Colonic mucosa (tissue), 4 donors: Measurements from ENCODE around the gene GET4. TPM values are rescaled to one million over a fixed set of nuclear protein-coding genes. Genes with fewer than 3 reads are reported as not detected.

ENCODE experiments used
- DNase-seq: peaks from one replicate; pipeline ENCODE4 v3.0.0-alpha.2; 2020
- H3K27ac ChIP-seq: fragments of 200-600 bp; one replicate; pipeline ENCODE4 v1.8.0; 2021
- H3K27me3 ChIP-seq: fragments of 200-600 bp; one replicate; pipeline ENCODE4 v1.8.0; 2021
- H3K36me3 ChIP-seq: fragments of 200-600 bp; one replicate; pipeline ENCODE4 v1.8.0; 2021
- H3K4me1 ChIP-seq: fragments of 200-600 bp; one replicate; pipeline ENCODE4 v1.8.0; 2021; ENCODE audit warnings: mild to moderate bottlenecking
- H3K4me3 ChIP-seq: fragments of 200-600 bp; one replicate; pipeline ENCODE4 v1.8.0; 2021
- H3K9ac ChIP-seq, 2 donors: one replicate each; pipeline ENCODE4 v1.7.0; 2013; ENCODE audit warnings: control low read depth in 2 of 2, low read depth in 2 of 2, low read length in 2 of 2
- H3K9me3 ChIP-seq: fragments of 200-600 bp; one replicate; pipeline ENCODE4 v1.8.0; 2021
- CTCF ChIP-seq: fragments of 200-600 bp; IDR thresholded peaks from one replicate; pipeline ENCODE4 v1.8.0; 2022; ENCODE audit warnings: antibody characterized with exemption, mild to moderate bottlenecking
- intact Hi-C: fragments of 100-400 bp; cut with DNase I; formaldehyde crosslinking; loops from one replicate; pipeline ENCODE4 v1.14.1; 2022
- total RNA-seq, 2 donors: library from RNA; stranded (reverse); fragmentation: NEBNext Ultra II Directional in 1 of 2; extraction: Animal tissue kit (Norgen Biotek cat#: 25700) in 1 of 2; gene quantifications; one replicate each; pipeline ENCODE4 v1.2.1, GENCODE V29; 2021
- donor health status: healthy.
- donor health status: DM: no; HTN: no; CAD: no.
- donor health status: DM: no; HTN: no; CAD: no.

The GET4 gene
- total RNA-seq, 2 donors from 2014 or later, result 33.0 to 35.9 TPM

GRCh38 chr7:884191-885003 is 8.0 kb downstream of the GET4 start:
- no peaks in the 10 kb centered on the region for H3K9me3 ChIP-seq
- H3K27me3 ChIP-seq, result no peaks in the 10 kb centered on the region
- H3K9ac ChIP-seq, result no peak overlapping the region
- H3K4me1 ChIP-seq, result no peaks in the 10 kb centered on the region
- DNase-seq, result no peak
- H3K4me3 ChIP-seq, result no peak overlapping the region
- H3K36me3 ChIP-seq, result peaks cover 12% of the 10 kb centered on the region
- no peak for TF ChIP-seq CTCF
- intact Hi-C loops, result no loop called here
- H3K27ac ChIP-seq, result no peak overlapping the region

- H3K9me3 ChIP-seq, result no peaks in the 10 kb centered on the region
- H3K4me1 ChIP-seq, result no peaks in the 10 kb centered on the region
- TF ChIP-seq CTCF, result no peak
- no peak overlapping the region for H3K9ac ChIP-seq
- peaks cover 12% of the 10 kb centered on the region for H3K36me3 ChIP-seq
- H3K27me3 ChIP-seq, result no peaks in the 10 kb centered on the region
- no peak overlapping the region for H3K4me3 ChIP-seq
- DNase-seq, result no peak
- no peak overlapping the region for H3K27ac ChIP-seq
- intact Hi-C loops, result no loop called here
Observed at GRCh38 chr7:885261-885892, 9.0 kb downstream of the GET4 start.

GRCh38 chr7:885893-886625 is 9.7 kb downstream of the GET4 start:
- TF ChIP-seq CTCF, result no peak
- intact Hi-C loops, result no loop called here
- Histone ChIP-seq H3K9ac (no peak overlapping the region), H3K4me3 (no peak overlapping the region), H3K4me1 (no peaks in the 10 kb centered on the region), H3K27ac (no peak overlapping the region), H3K36me3 (peaks cover 12% of the 10 kb centered on the region), H3K9me3 (no peaks in the 10 kb centered on the region), H3K27me3 (no peaks in the 10 kb centered on the region)
- DNase-seq, result no peak

- TF ChIP-seq CTCF, result no peak
- H3K9me3 ChIP-seq, result no peaks in the 10 kb centered on the region
- H3K27ac ChIP-seq, result no peak overlapping the region
- H3K4me1 ChIP-seq, result no peaks in the 10 kb centered on the region
- H3K4me3 ChIP-seq, result no peak overlapping the region
- H3K9ac ChIP-seq, result no peak overlapping the region
- no peaks in the 10 kb centered on the region for H3K27me3 ChIP-seq
- DNase-seq, result no peak
- intact Hi-C loops, result no loop called here
- H3K36me3 ChIP-seq, result peaks cover 16% of the 10 kb centered on the region
Observed at GRCh38 chr7:886626-887487, 10.5 kb downstream of the GET4 start.

- intact Hi-C loops, result no loop called here
- Histone ChIP-seq H3K4me3 (no peak overlapping the region), H3K36me3 (peaks cover 16% of the 10 kb centered on the region), H3K27me3 (no peaks in the 10 kb centered on the region), H3K27ac (no peak overlapping the region), H3K9me3 (no peaks in the 10 kb centered on the region), H3K4me1 (no peaks in the 10 kb centered on the region), H3K9ac (no peak overlapping the region)
- no peak for DNase-seq
- no peak for TF ChIP-seq CTCF
Observed at GRCh38 chr7:887488-887820, 11.1 kb downstream of the GET4 start.
